GM18861 (cell line): ENCODE measurements around the gene IGF1R.
A peak's percentile ranks its signal among the peaks of the same experiment; 100 is the strongest.

Experiments
- ATAC-seq: cut with Tn5 transposase; IDR thresholded peaks from one replicate; pipeline ENCODE4 v1.9.1; 2021; ENCODE audit not compliant: unreplicated experiment

Gene IGF1R

GRCh38 chr15:98648654-98649471 is 524 bp downstream of the IGF1R start:
- peak; percentile 9 for ATAC-seq

- ATAC-seq, result no peak
Measured at GRCh38 chr15:98649472-98650416, 1.4 kb downstream of the IGF1R start.

GRCh38 chr15:98650417-98651035 is 2.2 kb downstream of the IGF1R start:
- no peak for ATAC-seq

- no peak for ATAC-seq
Measured at GRCh38 chr15:98651036-98651481, 2.7 kb downstream of the IGF1R start.

- ATAC-seq, result no peak
Measured at GRCh38 chr15:98651581-98652220, 3.4 kb downstream of the IGF1R start.

GRCh38 chr15:98653686-98654085 is 5.3 kb downstream of the IGF1R start:
- ATAC-seq, result no peak

- no peak for ATAC-seq
Measured at GRCh38 chr15:98654790-98655360, 6.5 kb downstream of the IGF1R start.

- no peak for ATAC-seq
Measured at GRCh38 chr15:98655732-98656131, 7.4 kb downstream of the IGF1R start.

- ATAC-seq, result no peak
Measured at GRCh38 chr15:98657721-98658120, 9.4 kb downstream of the IGF1R start.

GRCh38 chr15:98658831-98659699 is 10.7 kb downstream of the IGF1R start:
- ATAC-seq, result peak; percentile 92

GRCh38 chr15:98660055-98660454 is 11.7 kb downstream of the IGF1R start:
- no peak for ATAC-seq

- ATAC-seq, result no peak
Measured at GRCh38 chr15:98663045-98663444, 14.7 kb downstream of the IGF1R start.

- no peak for ATAC-seq
Measured at GRCh38 chr15:98663606-98664005, 15.3 kb downstream of the IGF1R start.

GRCh38 chr15:98666441-98666840 is 18.1 kb downstream of the IGF1R start:
- no peak for ATAC-seq

- no peak for ATAC-seq
Measured at GRCh38 chr15:98666841-98667240, 18.5 kb downstream of the IGF1R start.

- ATAC-seq, result no peak
Measured at GRCh38 chr15:98667521-98668179, 19.3 kb downstream of the IGF1R start.

- no peak for ATAC-seq
Measured at GRCh38 chr15:98668566-98669308, 20.4 kb downstream of the IGF1R start.

- ATAC-seq, result no peak
Measured at GRCh38 chr15:98669638-98670037, 21.3 kb downstream of the IGF1R start.
